ENCODE data around the gene NARS2.

- TF ChIP-seq, protein P1, sequence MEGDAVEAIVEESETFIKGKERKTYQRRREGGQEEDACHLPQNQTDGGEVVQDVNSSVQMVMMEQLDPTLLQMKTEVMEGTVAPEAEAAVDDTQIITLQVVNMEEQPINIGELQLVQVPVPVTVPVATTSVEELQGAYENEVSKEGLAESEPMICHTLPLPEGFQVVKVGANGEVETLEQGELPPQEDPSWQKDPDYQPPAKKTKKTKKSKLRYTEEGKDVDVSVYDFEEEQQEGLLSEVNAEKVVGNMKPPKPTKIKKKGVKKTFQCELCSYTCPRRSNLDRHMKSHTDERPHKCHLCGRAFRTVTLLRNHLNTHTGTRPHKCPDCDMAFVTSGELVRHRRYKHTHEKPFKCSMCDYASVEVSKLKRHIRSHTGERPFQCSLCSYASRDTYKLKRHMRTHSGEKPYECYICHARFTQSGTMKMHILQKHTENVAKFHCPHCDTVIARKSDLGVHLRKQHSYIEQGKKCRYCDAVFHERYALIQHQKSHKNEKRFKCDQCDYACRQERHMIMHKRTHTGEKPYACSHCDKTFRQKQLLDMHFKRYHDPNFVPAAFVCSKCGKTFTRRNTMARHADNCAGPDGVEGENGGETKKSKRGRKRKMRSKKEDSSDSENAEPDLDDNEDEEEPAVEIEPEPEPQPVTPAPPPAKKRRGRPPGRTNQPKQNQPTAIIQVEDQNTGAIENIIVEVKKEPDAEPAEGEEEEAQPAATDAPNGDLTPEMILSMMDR (IDR thresholded peaks at IDR 0.05) = no peak
- TF ChIP-seq POLR2A (IDR thresholded peaks at IDR 0.05) = no peak
These were observed 32.0 kb upstream of the NARS2 start for GRCh38 chr11:78606667-78607066.
